Measurements from ENCODE around the gene MAP2.

Gene MAP2

GRCh38 chr2:209772290-209772685, 348.4 kb downstream of the MAP2 start:
- in situ Hi-C loops (cut with MboI; ENCODE audit: low sequenced_read_pairs), result no loop called here

- in situ Hi-C loops (cut with MboI; ENCODE audit: low sequenced_read_pairs), result no loop called here
Observed at GRCh38 chr2:209773377-209773776, 349.5 kb downstream of the MAP2 start.
